Fibroblast of lung (primary cell): ENCODE results near the gene ZFP2. TPM values are rescaled to one million over a fixed set of nuclear protein-coding genes. Genes with fewer than 3 reads are reported as not detected.

Experiments used
- DNase-seq, 2 donors: peaks; one replicate each; pipeline versions ENCODE4 v3.0.0 to v3.0.0-alpha.2; 2010; ENCODE audit warnings: low read depth in 2 of 2
- H2AFZ ChIP-seq: 2 replicates; pipeline ENCODE4 v1.5.1; 2012; ENCODE audit warnings: low read length, control low read depth, inconsistent platforms
- H3K27ac ChIP-seq: 2 replicates; pipeline ENCODE4 v1.5.1; 2011; ENCODE audit warnings: low read length, control low read depth; ENCODE audit not compliant: insufficient read depth
- H3K27me3 ChIP-seq: 2 replicates; pipeline ENCODE4 v1.5.1; 2011; ENCODE audit warnings: mild to moderate bottlenecking, low read length; ENCODE audit not compliant: control insufficient read depth, insufficient read depth
- H3K36me3 ChIP-seq: 2 replicates; pipeline ENCODE4 v1.5.1; 2011; ENCODE audit warnings: low read length; ENCODE audit not compliant: control insufficient read depth, insufficient read depth
- H3K4me1 ChIP-seq: 2 replicates; pipeline ENCODE4 v1.5.1; 2011; ENCODE audit warnings: low read length; ENCODE audit not compliant: control insufficient read depth, insufficient read depth; ENCODE audit errors: extremely low read depth
- H3K4me2 ChIP-seq: 2 replicates; pipeline ENCODE4 v1.5.1; 2011; ENCODE audit warnings: low read length, control low read depth; ENCODE audit not compliant: insufficient read depth; ENCODE audit errors: extremely low read depth
- H3K4me3 ChIP-seq, 4 experiments: fragments of 200-600 bp in 1 of 4; sonication (generic) in 1 of 4; replicated peaks in 1 of 4; 2 replicates each; pipeline ENCODE4 v1.5.1; 2011 to 2016; ENCODE audit warnings: low read length in 4 of 4, low read depth in 3 of 4, mild to moderate bottlenecking in 3 of 4, control low read depth in 2 of 4, inconsistent platforms in 1 of 4, mixed read lengths in 1 of 4; ENCODE audit not compliant: insufficient read depth in 1 of 4; ENCODE audit errors: control extremely low read depth in 1 of 4
- H3K79me2 ChIP-seq: 2 replicates; pipeline ENCODE4 v1.5.1; 2012; ENCODE audit warnings: mild to moderate bottlenecking, low read length, inconsistent platforms; ENCODE audit not compliant: control insufficient read depth, insufficient read depth
- H3K9ac ChIP-seq: 2 replicates; pipeline ENCODE4 v1.5.1; 2011; ENCODE audit warnings: mild to moderate bottlenecking, low read length, control low read depth; ENCODE audit not compliant: insufficient read depth
- H3K9me3 ChIP-seq: 2 replicates; pipeline ENCODE4 v1.5.1; 2012; ENCODE audit warnings: low read depth, low read length; ENCODE audit not compliant: control insufficient read depth, insufficient read depth
- H4K20me1 ChIP-seq: 2 replicates; pipeline ENCODE4 v1.5.1; 2011; ENCODE audit warnings: low read length; ENCODE audit not compliant: control insufficient read depth, insufficient read depth; ENCODE audit errors: extremely low read depth
- EZH2 ChIP-seq: IDR thresholded peaks from 2 replicates; pipeline ENCODE4 v1.5.1; 2012; ENCODE audit warnings: low read length, control low read depth, mild to moderate bottlenecking; ENCODE audit errors: missing control alignments
- polyA plus RNA-seq, 2 donors: library from polyadenylated mRNA; depleted of rRNA in 1 of 2; stranded (reverse) in 1 of 2; unstranded in 1 of 2; fragments of >200 nt; gene quantifications; 2 replicates each; pipeline ENCODE4 v1.2.1, GENCODE V29; 2011 to 2012; ENCODE audit warnings: missing spikeins in 1 of 2
- total RNA-seq: library from RNA; depleted of rRNA; stranded (reverse); fragments of >200 nt; gene quantifications from 2 replicates; pipeline ENCODE4 v1.2.1, GENCODE V29; 2014
- TF ChIP-seq, protein P1 (sequence below), 2 donors: IDR thresholded peaks in 1 of 2; conservative IDR thresholded peaks in 1 of 2; 1 replicate in 1 of 2; 2 replicates in 1 of 2; pipeline ENCODE4 v1.5.1; 2011 to 2012; ENCODE audit warnings: low read length in 2 of 2, control low read depth in 1 of 2, inconsistent platforms in 1 of 2, low read depth in 1 of 2, mild to moderate bottlenecking in 1 of 2

The ZFP2 gene
- total and polyA plus RNA-seq, 2 donors (not counting 1 experiment from before 2014, with no cell fraction given): 0.30 to 2.8 TPM

DNA sequence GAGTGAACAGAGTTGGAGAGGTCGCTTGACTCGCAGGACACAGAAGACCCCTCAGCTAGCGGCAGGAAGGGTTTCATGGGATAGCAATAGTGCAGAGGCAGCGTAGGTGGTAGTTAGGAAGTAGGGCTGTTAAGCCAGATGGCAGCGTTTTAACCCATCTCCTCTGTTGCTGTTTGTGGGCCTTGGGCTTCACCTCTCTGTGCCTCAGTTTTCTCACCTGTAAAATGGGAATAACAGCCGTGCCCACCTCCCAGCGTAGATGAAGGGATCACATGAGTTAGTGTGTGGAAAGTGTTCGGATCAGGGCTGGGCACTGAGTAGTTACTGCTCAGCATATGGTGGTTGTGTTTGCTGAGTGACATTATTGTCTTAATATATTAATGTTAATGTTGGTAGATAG is 34.1 kb upstream of the ZFP2 start:
- Histone ChIP-seq H3K27me3 (no peaks in the 10 kb centered on the region), H3K27ac (no peak overlapping the region), H3K9me3 (no peaks in the 10 kb centered on the region), H3K4me1 (no peaks in the 10 kb centered on the region), H3K36me3 (peaks cover 2% of the 10 kb centered on the region), H4K20me1 (no peaks in the 10 kb centered on the region), H3K4me3 (peak overlapping the region in 2 of 4 experiments; percentile 18 to 37), H3K4me2 (peak overlapping the region; percentile 58), H3K9ac (no peak overlapping the region), H2AFZ (no peak overlapping the region), H3K79me2 (peaks cover 12% of the 10 kb centered on the region)
- TF ChIP-seq, protein P1, sequence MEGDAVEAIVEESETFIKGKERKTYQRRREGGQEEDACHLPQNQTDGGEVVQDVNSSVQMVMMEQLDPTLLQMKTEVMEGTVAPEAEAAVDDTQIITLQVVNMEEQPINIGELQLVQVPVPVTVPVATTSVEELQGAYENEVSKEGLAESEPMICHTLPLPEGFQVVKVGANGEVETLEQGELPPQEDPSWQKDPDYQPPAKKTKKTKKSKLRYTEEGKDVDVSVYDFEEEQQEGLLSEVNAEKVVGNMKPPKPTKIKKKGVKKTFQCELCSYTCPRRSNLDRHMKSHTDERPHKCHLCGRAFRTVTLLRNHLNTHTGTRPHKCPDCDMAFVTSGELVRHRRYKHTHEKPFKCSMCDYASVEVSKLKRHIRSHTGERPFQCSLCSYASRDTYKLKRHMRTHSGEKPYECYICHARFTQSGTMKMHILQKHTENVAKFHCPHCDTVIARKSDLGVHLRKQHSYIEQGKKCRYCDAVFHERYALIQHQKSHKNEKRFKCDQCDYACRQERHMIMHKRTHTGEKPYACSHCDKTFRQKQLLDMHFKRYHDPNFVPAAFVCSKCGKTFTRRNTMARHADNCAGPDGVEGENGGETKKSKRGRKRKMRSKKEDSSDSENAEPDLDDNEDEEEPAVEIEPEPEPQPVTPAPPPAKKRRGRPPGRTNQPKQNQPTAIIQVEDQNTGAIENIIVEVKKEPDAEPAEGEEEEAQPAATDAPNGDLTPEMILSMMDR (conservative IDR thresholded peaks at IDR 0.05 in 1 of 2, IDR thresholded peaks at IDR 0.05 in 1 of 2; ENCODE audit: low read depth in 1 of 2, low read length in 2 of 2): no peak
- no peak for TF ChIP-seq EZH2
- no peak for DNase-seq

DNA sequence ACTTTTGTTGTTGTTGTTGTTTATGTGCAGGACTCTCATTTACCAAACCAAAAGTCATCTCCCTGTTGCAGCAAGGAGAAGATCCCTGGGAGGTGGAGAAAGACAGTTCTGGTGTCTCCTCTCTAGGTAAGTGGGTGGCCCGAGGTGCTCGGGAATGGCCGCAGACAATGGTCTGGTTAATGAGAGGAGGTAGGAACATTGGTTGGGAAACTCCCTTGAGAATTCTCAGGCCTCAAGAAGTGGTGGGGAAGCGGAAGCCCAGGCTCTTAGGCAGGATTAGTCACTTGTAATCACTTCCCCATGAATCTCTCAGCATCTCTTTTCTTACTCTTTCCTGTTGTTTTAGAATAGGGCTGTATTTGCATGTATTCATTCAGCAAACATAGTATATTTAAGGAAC is 28.8 kb upstream of the ZFP2 start:
- Histone ChIP-seq H3K9ac (no peak overlapping the region), H3K36me3 (peaks cover 8% of the 10 kb centered on the region), H3K79me2 (peaks cover 5% of the 10 kb centered on the region), H4K20me1 (no peaks in the 10 kb centered on the region), H3K4me3 (no peak overlapping the region), H3K4me1 (no peaks in the 10 kb centered on the region), H3K27ac (no peak overlapping the region), H3K4me2 (no peak overlapping the region), H3K9me3 (no peaks in the 10 kb centered on the region), H2AFZ (no peak overlapping the region), H3K27me3 (no peaks in the 10 kb centered on the region)
- DNase-seq: no peak
- no peak for TF ChIP-seq EZH2
- TF ChIP-seq, protein P1 (conservative IDR thresholded peaks at IDR 0.05 in 1 of 2, IDR thresholded peaks at IDR 0.05 in 1 of 2; ENCODE audit: low read depth in 1 of 2, low read length in 2 of 2): no peak

DNA sequence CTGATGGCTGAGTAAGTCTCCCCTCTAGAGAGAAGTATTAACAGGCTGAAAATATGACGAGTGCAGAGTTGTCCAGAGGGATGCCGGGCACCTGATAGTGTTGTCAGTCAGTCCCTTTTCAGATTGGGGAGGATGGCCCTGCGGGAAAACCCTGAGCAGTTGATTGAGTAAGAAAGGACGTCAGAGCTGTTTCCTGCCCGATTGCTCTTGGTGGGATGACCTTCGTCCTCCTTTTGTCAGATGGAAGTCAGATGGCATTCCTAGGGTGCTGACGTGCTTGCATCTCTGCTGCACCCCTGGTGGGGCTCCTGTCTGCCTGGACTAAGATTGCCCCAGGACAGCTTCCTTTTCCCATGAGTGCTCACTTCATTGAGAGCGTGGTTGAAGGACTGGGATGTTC is 26.1 kb upstream of the ZFP2 start:
- Histone ChIP-seq H3K27me3 (no peaks in the 10 kb centered on the region), H2AFZ (no peak overlapping the region), H3K79me2 (no peaks in the 10 kb centered on the region), H3K4me2 (no peak overlapping the region), H3K4me1 (no peaks in the 10 kb centered on the region), H3K9ac (no peak overlapping the region), H4K20me1 (no peaks in the 10 kb centered on the region), H3K9me3 (no peaks in the 10 kb centered on the region), H3K36me3 (peaks cover 7% of the 10 kb centered on the region), H3K4me3 (no peak overlapping the region), H3K27ac (no peak overlapping the region)
- DNase-seq: peak in 1 of 2 donors; percentile 14
- TF ChIP-seq, protein P1 (conservative IDR thresholded peaks at IDR 0.05 in 1 of 2, IDR thresholded peaks at IDR 0.05 in 1 of 2; ENCODE audit: low read depth in 1 of 2, low read length in 2 of 2): no peak
- no peak for TF ChIP-seq EZH2
